ENCODE data around the gene SLC6A20. TPM values are rescaled to one million over a fixed set of nuclear protein-coding genes. Genes with fewer than 3 reads are reported as not detected.

Gene SLC6A20
- total RNA-seq, 4 donors from 2014 or later = 0.04 to 0.32 (median 0.19) TPM; not detected in 1

DNA sequence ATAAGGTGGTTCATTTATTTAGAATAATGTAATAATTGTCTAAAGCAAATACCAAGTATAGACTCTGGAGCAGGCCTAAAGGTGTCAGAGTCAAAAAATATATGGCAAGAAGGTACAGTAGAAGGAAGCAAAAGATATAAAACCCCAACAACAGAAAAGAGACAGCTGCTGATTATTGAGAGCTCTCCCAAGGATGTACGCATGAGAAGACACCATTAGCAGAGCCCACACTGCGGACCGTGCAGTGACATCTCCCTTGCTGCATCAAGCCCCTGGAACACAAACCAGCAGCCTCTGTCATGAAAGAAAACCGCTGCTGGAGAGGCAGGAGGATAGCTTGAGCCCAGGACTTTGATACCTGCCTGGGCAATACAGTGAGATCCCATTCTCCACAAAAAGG is 18.0 kb upstream of the SLC6A20 start:
- Histone ChIP-seq H3K36me3 (no peaks in the 10 kb centered on the region), H3K9me3 (no peaks in the 10 kb centered on the region), H3K4me1 (peaks cover 0 to 28% (median 10%) of the 10 kb centered on the region in 3 donors), H3K4me3 (no peak overlapping the region), H3K27ac (no peak overlapping the region), H3K27me3 (no peaks in the 10 kb centered on the region)
- intact Hi-C loops (cut with DNase I) = no loop called here
- WGBS, 2 donors = 94 to 95% methylated on average over 4 of the region's 4 CpGs
- no peak for DNase-seq
- no peak for TF ChIP-seq POLR2A (IDR thresholded peaks at IDR 0.05)
- TF ChIP-seq, protein P1, sequence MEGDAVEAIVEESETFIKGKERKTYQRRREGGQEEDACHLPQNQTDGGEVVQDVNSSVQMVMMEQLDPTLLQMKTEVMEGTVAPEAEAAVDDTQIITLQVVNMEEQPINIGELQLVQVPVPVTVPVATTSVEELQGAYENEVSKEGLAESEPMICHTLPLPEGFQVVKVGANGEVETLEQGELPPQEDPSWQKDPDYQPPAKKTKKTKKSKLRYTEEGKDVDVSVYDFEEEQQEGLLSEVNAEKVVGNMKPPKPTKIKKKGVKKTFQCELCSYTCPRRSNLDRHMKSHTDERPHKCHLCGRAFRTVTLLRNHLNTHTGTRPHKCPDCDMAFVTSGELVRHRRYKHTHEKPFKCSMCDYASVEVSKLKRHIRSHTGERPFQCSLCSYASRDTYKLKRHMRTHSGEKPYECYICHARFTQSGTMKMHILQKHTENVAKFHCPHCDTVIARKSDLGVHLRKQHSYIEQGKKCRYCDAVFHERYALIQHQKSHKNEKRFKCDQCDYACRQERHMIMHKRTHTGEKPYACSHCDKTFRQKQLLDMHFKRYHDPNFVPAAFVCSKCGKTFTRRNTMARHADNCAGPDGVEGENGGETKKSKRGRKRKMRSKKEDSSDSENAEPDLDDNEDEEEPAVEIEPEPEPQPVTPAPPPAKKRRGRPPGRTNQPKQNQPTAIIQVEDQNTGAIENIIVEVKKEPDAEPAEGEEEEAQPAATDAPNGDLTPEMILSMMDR (IDR thresholded peaks at IDR 0.05) = no peak

DNA sequence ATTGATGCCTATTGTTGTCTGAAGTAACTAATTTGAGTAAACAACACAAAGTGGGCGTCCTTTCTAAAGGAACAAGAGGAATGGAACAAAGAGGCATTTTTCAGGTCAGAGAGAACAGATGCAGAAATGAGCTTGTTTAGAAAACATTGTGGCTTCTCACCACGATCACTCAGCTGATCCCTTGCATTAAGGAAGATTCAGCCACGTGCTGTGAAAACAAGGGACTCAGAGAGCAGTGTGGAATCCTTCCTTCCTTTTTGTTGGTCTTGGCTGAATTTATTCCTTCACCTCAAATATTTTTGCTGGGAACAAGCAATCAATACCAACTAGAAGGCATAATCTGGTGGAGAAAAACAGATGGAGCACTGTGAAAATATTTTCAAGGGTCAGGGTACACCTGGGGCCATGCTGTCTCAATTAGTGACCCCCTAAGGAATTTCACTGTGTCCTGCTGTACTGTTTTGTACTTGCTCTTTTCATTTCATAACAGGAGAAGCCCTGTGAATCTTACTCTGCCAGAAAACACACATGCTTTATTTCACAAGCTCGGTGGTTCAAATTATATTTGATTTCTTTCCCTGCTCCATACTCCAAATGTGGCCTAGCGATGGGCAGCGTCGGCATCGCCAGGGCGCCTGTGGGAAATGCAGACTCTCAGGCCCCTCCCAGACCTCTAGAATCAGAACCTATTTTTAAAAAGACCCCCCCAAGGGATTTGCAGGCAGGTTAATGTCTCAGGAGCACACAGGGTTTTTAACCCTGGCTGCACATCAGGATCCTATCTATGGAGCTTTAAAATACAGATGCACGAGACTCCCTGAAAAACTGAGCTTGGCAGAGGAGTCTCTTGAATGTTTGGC is 11.6 kb upstream of the SLC6A20 start:
- DNase-seq = no peak
- no peak overlapping the region for H3K27ac ChIP-seq
- TF ChIP-seq, protein P1 (IDR thresholded peaks at IDR 0.05) = no peak
- TF ChIP-seq POLR2A (IDR thresholded peaks at IDR 0.05) = no peak
- 62 to 85% methylated on average over 10 of the region's 10 CpGs for WGBS, 2 donors
- H3K4me1 ChIP-seq = no peaks in the 10 kb centered on the region
- H3K27me3 ChIP-seq = no peaks in the 10 kb centered on the region
- no peaks in the 10 kb centered on the region for H3K36me3 ChIP-seq
- H3K4me3 ChIP-seq = no peak overlapping the region
- H3K9me3 ChIP-seq = no peaks in the 10 kb centered on the region
- intact Hi-C loops (cut with DNase I) = no loop called here

DNA sequence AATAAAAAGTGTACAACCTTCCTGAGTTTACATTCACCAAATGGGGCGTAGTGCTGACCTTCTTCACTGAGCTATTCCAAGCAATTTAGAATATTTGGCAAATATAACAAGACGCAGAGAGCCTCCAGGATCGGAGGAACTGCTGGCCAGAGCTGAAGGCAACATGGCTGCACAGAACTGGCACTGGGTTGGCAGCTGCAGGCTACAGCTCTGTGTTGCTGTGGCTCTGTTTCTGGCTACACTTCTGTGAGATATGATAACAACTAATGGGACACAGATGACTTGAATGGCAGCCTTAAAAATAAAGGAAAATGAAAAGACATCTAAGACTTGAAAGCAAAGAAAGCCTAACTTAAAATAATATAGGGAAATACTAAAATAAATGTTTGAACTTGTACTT is 10.8 kb upstream of the SLC6A20 start:
- Histone ChIP-seq H3K4me3 (no peak overlapping the region), H3K36me3 (no peaks in the 10 kb centered on the region), H3K4me1 (no peaks in the 10 kb centered on the region), H3K9me3 (no peaks in the 10 kb centered on the region), H3K27me3 (no peaks in the 10 kb centered on the region), H3K27ac (no peak overlapping the region)
- intact Hi-C loops (cut with DNase I) = no loop called here
- TF ChIP-seq POLR2A (IDR thresholded peaks at IDR 0.05) = no peak
- TF ChIP-seq, protein P1 (IDR thresholded peaks at IDR 0.05) = no peak
- DNase-seq = no peak
- WGBS, 2 donors = 82 to 92% methylated on average over 3 of the region's 3 CpGs

GRCh38 chr3:45806072-45806471 is 9.7 kb upstream of the SLC6A20 start:
- 84% methylated on average over 3 of the region's 3 CpGs for WGBS, 2 donors
- H3K27ac ChIP-seq = no peak overlapping the region
- TF ChIP-seq, protein P1 (IDR thresholded peaks at IDR 0.05) = no peak
- TF ChIP-seq POLR2A (IDR thresholded peaks at IDR 0.05) = no peak
- no peaks in the 10 kb centered on the region for H3K36me3 ChIP-seq
- intact Hi-C loops (cut with DNase I) = no loop called here
- H3K4me3 ChIP-seq = no peak overlapping the region
- no peak for DNase-seq
- no peaks in the 10 kb centered on the region for H3K9me3 ChIP-seq
- H3K27me3 ChIP-seq = no peaks in the 10 kb centered on the region
- H3K4me1 ChIP-seq = no peaks in the 10 kb centered on the region

- no peak for DNase-seq
- 91 to 98% methylated on average over 5 of the region's 5 CpGs for WGBS, 2 donors
- intact Hi-C loops (cut with DNase I) = no loop called here
- no peak overlapping the region for H3K4me3 ChIP-seq
- no peak for TF ChIP-seq POLR2A (IDR thresholded peaks at IDR 0.05)
- TF ChIP-seq, protein P1 (IDR thresholded peaks at IDR 0.05) = no peak
- peaks cover 0 to 18% (median 0%) of the 10 kb centered on the region in 4 donors for H3K27me3 ChIP-seq
- H3K27ac ChIP-seq = no peak overlapping the region
- H3K9me3 ChIP-seq = no peaks in the 10 kb centered on the region
- H3K4me1 ChIP-seq = no peaks in the 10 kb centered on the region
- H3K36me3 ChIP-seq = no peaks in the 10 kb centered on the region
Measured at GRCh38 chr3:45803252-45803935, 7.1 kb upstream of the SLC6A20 start.
